PC-3 (cell line): ENCODE results near the gene SLC38A8. TPM values are rescaled to one million over a fixed set of nuclear protein-coding genes. Genes with fewer than 3 reads are reported as not detected.

Experiments used
- ATAC-seq: fragments of 200-7000 bp; cut with Tn5 transposase; 2 replicates; pipeline ENCODE4 v1.9.1; 2020; ENCODE audit warnings: mild to moderate bottlenecking, moderate library complexity
- BruUV-seq: library from RNA; stranded (reverse); fragments of 400-500 nt; replicated peaks from 2 replicates; lab custom pipeline; 2021; lab: Mats Ljungman, UMichigan
- CTCF ChIA-PET: fragments of 300-600 bp; sonication (Branson Sonifier 250); formaldehyde crosslinking; loops from one replicate; lab custom pipeline; 2022; ENCODE audit warnings: antibody characterized with exemption; lab: Charles Lee
- POLR2A ChIA-PET: fragments of 300-600 bp; sonication (Branson Sonifier 250); formaldehyde crosslinking; loops from one replicate; lab custom pipeline; 2022; ENCODE audit warnings: antibody characterized with exemption; ENCODE audit not compliant: unreplicated experiment; lab: Charles Lee
- DNase-seq: peaks from one replicate; pipeline ENCODE4 v3.0.0-alpha.2; 2015
- H2AFZ ChIP-seq: fragments of 300-600 bp; sonication (generic); 2 replicates; pipeline ENCODE4 v1.6.0; 2016; ENCODE audit warnings: antibody characterized with exemption, low read length
- H3F3A ChIP-seq: fragments of 300-600 bp; sonication (generic); one replicate; pipeline ENCODE4 v1.6.0; 2017; ENCODE audit warnings: antibody characterized with exemption, low read length, control low read depth, mild to moderate bottlenecking; ENCODE audit not compliant: unreplicated experiment
- H3K27ac ChIP-seq: fragments of 300-600 bp; sonication (generic); 2 replicates; pipeline ENCODE4 v1.5.1; 2016; ENCODE audit warnings: mild to moderate bottlenecking, low read length
- H3K27me3 ChIP-seq: fragments of 300-600 bp; sonication (generic); 2 replicates; pipeline ENCODE4 v1.6.1; 2016; ENCODE audit warnings: low read length, mixed read lengths
- H3K36me3 ChIP-seq: fragments of 300-600 bp; sonication (generic); 2 replicates; pipeline ENCODE4 v1.6.1; 2016; ENCODE audit warnings: low read depth, mixed run types, low read length, mixed read lengths
- H3K4me1 ChIP-seq: fragments of 300-600 bp; sonication (generic); 2 replicates; pipeline ENCODE4 v1.5.1; 2016; ENCODE audit warnings: low read length; ENCODE audit not compliant: insufficient read depth
- H3K4me2 ChIP-seq: fragments of 300-600 bp; sonication (generic); 2 replicates; pipeline ENCODE4 v1.6.0; 2016; ENCODE audit warnings: low read length
- H3K4me3 ChIP-seq: fragments of 300-600 bp; sonication (generic); 2 replicates; pipeline ENCODE4 v1.5.1; 2016; ENCODE audit warnings: mild to moderate bottlenecking, low read length, mixed read lengths
- H3K79me2 ChIP-seq: fragments of 300-600 bp; sonication (generic); 2 replicates; pipeline ENCODE4 v1.6.1; 2017; ENCODE audit warnings: low read length, mixed read lengths
- H3K9ac ChIP-seq: fragments of 300-600 bp; sonication (generic); 2 replicates; pipeline ENCODE4 v1.6.0; 2016; ENCODE audit warnings: mild to moderate bottlenecking, low read length
- H3K9me2 ChIP-seq: fragments of 300-600 bp; sonication (generic); replicated peaks from 2 replicates; pipeline ENCODE4 v1.6.1; 2016; ENCODE audit warnings: mixed run types, low read length, mixed read lengths
- H3K9me3 ChIP-seq: fragments of 300-600 bp; sonication (generic); 2 replicates; pipeline ENCODE4 v1.6.1; 2016; ENCODE audit warnings: low read length, mixed read lengths
- H4K20me1 ChIP-seq: fragments of 300-600 bp; sonication (generic); 2 replicates; pipeline ENCODE4 v1.6.1; 2016; ENCODE audit warnings: low read length, mixed read lengths
- EZH2 ChIP-seq: fragments of 300-600 bp; sonication (generic); IDR thresholded peaks from one replicate; pipeline ENCODE4 v1.6.1; 2017; ENCODE audit warnings: antibody characterized with exemption, mild to moderate bottlenecking, low read length; ENCODE audit not compliant: unreplicated experiment
- EZH2phosphoT487 ChIP-seq: fragments of 300-600 bp; sonication (generic); IDR thresholded peaks from 2 replicates; pipeline ENCODE4 v1.6.1; 2018; ENCODE audit warnings: mild to moderate bottlenecking, antibody characterized with exemption, low read length, borderline replicate concordance
- intact Hi-C: fragments of 100-400 bp; cut with micrococcal nuclease; formaldehyde crosslinking; loops from 2 replicates; pipeline ENCODE4 v1.9.0; 2023
- total RNA-seq: library from RNA; depleted of rRNA; stranded (reverse); fragments of >200 nt; gene quantifications from 2 replicates; pipeline ENCODE4 v1.2.3, GENCODE V29; 2014
- TF ChIP-seq, protein P1 (sequence below): fragments of 300-600 bp; sonication (generic); conservative IDR thresholded peaks from 2 replicates; pipeline ENCODE4 v1.5.1; 2017; ENCODE audit warnings: antibody characterized with exemption, low read depth, mild to moderate bottlenecking, low read length

SLC38A8 gene
- total RNA-seq, 1 experiment from 2014 or later = not detected

DNA sequence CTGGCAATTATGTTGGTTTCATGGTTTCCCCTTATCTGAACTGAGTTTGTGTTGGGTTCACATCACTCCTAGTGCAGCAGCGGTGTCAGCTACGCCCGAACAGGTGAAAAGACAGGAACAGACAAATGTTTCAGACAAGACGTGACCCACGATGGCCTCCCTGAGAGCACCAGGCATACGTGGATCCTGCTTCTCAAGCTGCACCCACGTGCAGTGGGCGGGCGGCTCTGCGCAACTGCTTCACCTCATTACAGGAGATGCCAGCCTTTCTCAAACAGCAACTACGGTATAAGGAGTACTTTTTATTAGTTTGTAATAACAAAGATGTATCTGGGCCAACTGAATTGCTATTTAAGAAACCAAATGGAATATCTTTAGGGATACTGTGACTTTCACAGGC, 32.8 kb upstream of the SLC38A8 start:
- H3K4me1 ChIP-seq = no peaks in the 10 kb centered on the region
- intact Hi-C loops = no loop called here

DNA sequence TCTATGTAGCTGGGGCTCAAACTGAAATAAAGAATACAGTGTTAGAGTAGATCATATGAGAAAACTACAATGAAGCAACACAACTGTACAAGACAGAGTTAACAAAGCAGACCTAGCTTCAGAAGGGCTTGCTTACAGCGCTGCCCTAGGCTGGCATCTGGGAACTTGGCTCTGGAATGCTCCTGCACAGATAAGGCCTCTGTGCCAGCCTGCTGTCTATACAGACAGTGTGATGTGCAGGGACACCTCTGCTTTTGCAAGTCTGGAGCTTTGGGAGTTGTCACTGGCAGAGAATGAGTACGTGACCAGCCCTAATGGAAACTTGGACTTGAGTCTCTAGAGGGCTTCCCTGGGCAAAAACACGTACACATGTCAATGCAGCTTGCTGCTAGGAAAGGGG, 32.1 kb upstream of the SLC38A8 start:
- POLR2A ChIA-PET = no interaction called here
- Histone ChIP-seq H3K4me2 (no peak overlapping the region), H3K4me3 (no peak overlapping the region), H3K4me1 (no peaks in the 10 kb centered on the region), H3K9me3 (no peaks in the 10 kb centered on the region), H3K79me2 (peaks cover 3% of the 10 kb centered on the region; the same call in 1 of the 2 replicates), H2AFZ (no peak overlapping the region), H4K20me1 (no peaks in the 10 kb centered on the region), H3K27me3 (no peaks in the 10 kb centered on the region), H3K9ac (no peak overlapping the region), H3K36me3 (peaks cover 3% of the 10 kb centered on the region), H3K27ac (no peak overlapping the region), H3K9me2 (no peaks in the 10 kb centered on the region), H3F3A (no peaks in the 10 kb centered on the region)
- CTCF ChIA-PET = no interaction called here
- ATAC-seq (no peak), DNase-seq (no peak)
- no TSS peak for BruUV-seq
- TF ChIP-seq, protein P1, sequence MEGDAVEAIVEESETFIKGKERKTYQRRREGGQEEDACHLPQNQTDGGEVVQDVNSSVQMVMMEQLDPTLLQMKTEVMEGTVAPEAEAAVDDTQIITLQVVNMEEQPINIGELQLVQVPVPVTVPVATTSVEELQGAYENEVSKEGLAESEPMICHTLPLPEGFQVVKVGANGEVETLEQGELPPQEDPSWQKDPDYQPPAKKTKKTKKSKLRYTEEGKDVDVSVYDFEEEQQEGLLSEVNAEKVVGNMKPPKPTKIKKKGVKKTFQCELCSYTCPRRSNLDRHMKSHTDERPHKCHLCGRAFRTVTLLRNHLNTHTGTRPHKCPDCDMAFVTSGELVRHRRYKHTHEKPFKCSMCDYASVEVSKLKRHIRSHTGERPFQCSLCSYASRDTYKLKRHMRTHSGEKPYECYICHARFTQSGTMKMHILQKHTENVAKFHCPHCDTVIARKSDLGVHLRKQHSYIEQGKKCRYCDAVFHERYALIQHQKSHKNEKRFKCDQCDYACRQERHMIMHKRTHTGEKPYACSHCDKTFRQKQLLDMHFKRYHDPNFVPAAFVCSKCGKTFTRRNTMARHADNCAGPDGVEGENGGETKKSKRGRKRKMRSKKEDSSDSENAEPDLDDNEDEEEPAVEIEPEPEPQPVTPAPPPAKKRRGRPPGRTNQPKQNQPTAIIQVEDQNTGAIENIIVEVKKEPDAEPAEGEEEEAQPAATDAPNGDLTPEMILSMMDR = no peak
- TF ChIP-seq EZH2 = no peak
- no peak for TF ChIP-seq EZH2phosphoT487
- intact Hi-C loops = no loop called here

More for the DNA sequence above, 32.8 kb upstream of the SLC38A8 start:
- H3K9me3 ChIP-seq = no peaks in the 10 kb centered on the region
- no peaks in the 10 kb centered on the region for H3K27me3 ChIP-seq
- no peak overlapping the region for H3K27ac ChIP-seq
- no peak for ATAC-seq
- peaks cover 3% of the 10 kb centered on the region for H3K36me3 ChIP-seq
- TF ChIP-seq EZH2 = no peak
- no peak for TF ChIP-seq EZH2phosphoT487
- TF ChIP-seq, protein P1 = no peak
- no peaks in the 10 kb centered on the region for H4K20me1 ChIP-seq
- H3F3A ChIP-seq = no peaks in the 10 kb centered on the region
- POLR2A ChIA-PET = no interaction called here
- H2AFZ ChIP-seq = no peak overlapping the region
- CTCF ChIA-PET = no interaction called here
- no TSS peak for BruUV-seq
- H3K4me3 ChIP-seq = no peak overlapping the region
- no peak for DNase-seq
- H3K79me2 ChIP-seq = peaks cover 3% of the 10 kb centered on the region; the same call in 1 of the 2 replicates
- H3K9me2 ChIP-seq = no peaks in the 10 kb centered on the region
- no peak overlapping the region for H3K9ac ChIP-seq
- no peak overlapping the region for H3K4me2 ChIP-seq

DNA sequence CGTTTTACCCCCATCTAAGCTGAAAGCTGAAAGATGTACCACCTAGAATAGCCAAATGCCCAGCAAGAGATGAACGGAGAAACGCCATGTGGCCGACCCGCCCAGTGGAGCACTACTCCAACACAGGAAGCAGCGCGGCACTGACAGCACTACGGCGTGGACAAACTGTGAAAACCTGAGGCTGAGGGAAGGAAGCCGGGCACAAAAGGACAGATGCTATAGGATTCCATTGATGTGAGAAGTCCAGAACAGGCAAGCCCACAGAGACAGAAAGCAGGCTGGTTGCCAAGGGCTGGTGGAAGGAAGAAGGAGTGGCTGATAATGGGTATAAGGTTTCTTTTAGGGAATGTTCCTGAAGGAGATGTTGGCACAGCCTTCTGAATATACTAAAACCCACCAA, 29.4 kb upstream of the SLC38A8 start:
- no peaks in the 10 kb centered on the region for H3F3A ChIP-seq
- no peak overlapping the region for H2AFZ ChIP-seq
- H3K27ac ChIP-seq = no peak overlapping the region
- H3K27me3 ChIP-seq = no peaks in the 10 kb centered on the region
- POLR2A ChIA-PET = no interaction called here
- DNase-seq (peak; percentile 4), ATAC-seq (no peak)
- H3K9me3 ChIP-seq = no peaks in the 10 kb centered on the region
- H3K4me1 ChIP-seq = no peaks in the 10 kb centered on the region
- H4K20me1 ChIP-seq = no peaks in the 10 kb centered on the region
- TF ChIP-seq, protein P1 = no peak
- no peak for TF ChIP-seq EZH2phosphoT487
- no peak for TF ChIP-seq EZH2
- H3K4me2 ChIP-seq = no peak overlapping the region
- intact Hi-C loops = no loop called here
- CTCF ChIA-PET = no interaction called here
- BruUV-seq = no TSS peak
- no peaks in the 10 kb centered on the region for H3K79me2 ChIP-seq
- no peak overlapping the region for H3K4me3 ChIP-seq
- no peaks in the 10 kb centered on the region for H3K9me2 ChIP-seq
- H3K36me3 ChIP-seq = peaks cover 6% of the 10 kb centered on the region
- no peak overlapping the region for H3K9ac ChIP-seq
